H1 (cell line): ENCODE measurements around the gene RHOT1. TPM values are rescaled to one million over a fixed set of nuclear protein-coding genes. Genes with fewer than 3 reads are reported as not detected.

Experiments used
- CHD7 ChIP-seq: fragments of 300-600 bp; sonication (generic); IDR thresholded peaks from 2 replicates; pipeline ENCODE4 v1.7.1; 2012; ENCODE audit warnings: low read length, moderate library complexity, mild to moderate bottlenecking, inconsistent platforms; ENCODE audit not compliant: insufficient replicate concordance
- HDAC2 ChIP-seq, 2 experiments: fragments of 300-600 bp in 1 of 2; sonication (generic) in 1 of 2; IDR thresholded peaks; 2 replicates each; pipeline ENCODE4 v1.6.1; 2011 to 2012; ENCODE audit warnings: low read depth in 2 of 2, low read length in 2 of 2, mild to moderate bottlenecking in 2 of 2, moderate library complexity in 2 of 2, borderline replicate concordance in 1 of 2, inconsistent platforms in 1 of 2
- RNF2 ChIP-seq: fragments of 200-900, 300-1000 bp; sonication (generic); IDR thresholded peaks from 2 replicates; pipeline ENCODE4 v1.7.1; 2016; ENCODE audit warnings: borderline replicate concordance, low read depth, mild to moderate bottlenecking, antibody characterized with exemption, low read length; ENCODE audit not compliant: poor library complexity, severe bottlenecking; ENCODE audit errors: missing control alignments
- SP2 ChIP-seq: IDR thresholded peaks from 2 replicates; pipeline ENCODE4 v1.6.1; 2012; ENCODE audit warnings: mild to moderate bottlenecking, low read length, inconsistent platforms
- polyA plus RNA-seq, 7 experiments: library from polyadenylated mRNA; depleted of rRNA in 3 of 7; stranded (reverse) in 5 of 7; unstranded in 2 of 7; fragments of >200 nt in 5 of 7; fragments of 200-250 nt in 2 of 7; gene quantifications; 1 replicate in 5 of 7; 2 replicates in 1 of 7; 4 replicates in 1 of 7; pipeline versions ENCODE4 v1.2.1 to v1.2.3, GENCODE V29; 2011 to 2013; ENCODE audit warnings: missing spikeins in 2 of 7, mixed read lengths in 2 of 7
- total RNA-seq: library from RNA; stranded (reverse); fragmentation: NEBNext Ultra II Directional; extraction: Animal tissue kit (Norgen Biotek cat#: 25700); gene quantifications from 2 replicates; pipeline ENCODE4 v1.2.1, GENCODE V29; 2021
- TF ChIP-seq, protein P1 (sequence below): IDR thresholded peaks from 2 replicates; pipeline ENCODE4 v1.6.1; 2012; ENCODE audit warnings: inconsistent platforms

RHOT1 gene
- total and polyA plus RNA-seq, 2 of the 8 experiments (the other 6 are each of a cell fraction or from before 2014, with no cell fraction given), result 34.2 to 38.2 TPM

- no peak for TF ChIP-seq CHD7
- no peak for TF ChIP-seq HDAC2 (IDR thresholded peaks at IDR 0.05; ENCODE audit: borderline replicate concordance in 1 of 2, low read depth in 2 of 2, low read length in 2 of 2)
- no peak for TF ChIP-seq RNF2
- TF ChIP-seq, protein P1, sequence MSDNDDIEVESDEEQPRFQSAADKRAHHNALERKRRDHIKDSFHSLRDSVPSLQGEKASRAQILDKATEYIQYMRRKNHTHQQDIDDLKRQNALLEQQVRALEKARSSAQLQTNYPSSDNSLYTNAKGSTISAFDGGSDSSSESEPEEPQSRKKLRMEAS, result no peak
- no peak for TF ChIP-seq SP2
- TF ChIP-seq, all 59 proteins: peak for 0
These were observed 99.3 kb downstream of the RHOT1 start (continued) for GRCh38 chr17:32241640-32242039.
